ENCODE data around the gene ZNF679.
A peak's percentile ranks its signal among the peaks of the same experiment; 100 is the strongest.

- TF ChIP-seq CTCF (IDR thresholded peaks at IDR 0.05 in 4 of 5, conservative IDR thresholded peaks at IDR 0.05 in 1 of 5) (no peak), POLR2A (IDR thresholded peaks at IDR 0.05) (peak in 1 of 2 donors; percentile 18)
Observed at GRCh38 chr7:64313740-64314491, 85.6 kb downstream of the ZNF679 start, which contains the start of gene ZNF736.
